ENCODE results near the gene SNPH.

The SNPH gene

DNA sequence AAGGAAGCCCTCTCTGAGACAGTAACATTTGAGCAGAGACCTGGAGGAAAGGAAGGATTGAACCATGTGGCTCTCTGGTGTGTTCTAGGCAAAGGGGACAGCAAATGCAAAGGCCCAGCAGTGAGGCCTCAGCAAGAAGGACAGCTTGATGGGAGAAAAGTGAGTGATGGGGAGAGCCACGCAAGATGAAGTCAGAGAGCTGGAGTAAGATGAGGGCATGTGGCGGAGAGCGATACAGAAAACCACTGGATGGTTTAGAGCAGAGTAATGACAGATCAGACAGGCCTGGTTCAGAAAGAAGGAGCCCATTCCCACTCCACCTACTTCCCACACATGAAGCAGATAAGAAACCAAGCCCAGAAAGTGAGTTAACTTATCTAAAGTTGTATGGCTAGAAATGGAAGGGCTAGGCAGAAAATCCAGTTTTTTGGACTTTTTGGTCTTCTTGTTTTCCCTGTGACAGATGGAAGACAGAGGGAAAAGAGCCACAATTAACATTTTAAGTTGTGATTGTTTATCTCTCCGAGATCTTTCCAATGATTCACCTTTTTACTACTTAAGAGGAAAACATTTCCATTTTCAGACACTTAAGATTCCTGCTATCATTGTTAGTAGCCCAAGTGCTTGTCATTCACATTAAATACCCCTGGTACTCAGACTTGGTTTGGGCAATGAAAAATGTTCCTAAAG, 723 bp upstream of the SNPH start:
- peaks cover 21% of the 10 kb centered on the region for H3K27me3 ChIP-seq (ENCODE audit: insufficient read depth, low read length)
- peak overlapping the region; percentile 58 for H3K4me3 ChIP-seq (ENCODE audit: low read length)
- no peaks in the 10 kb centered on the region for H3K9me3 ChIP-seq (ENCODE audit: insufficient read depth, low read depth, low read length)
- no peak overlapping the region for H3K27ac ChIP-seq (ENCODE audit: low read depth, low read length)
- 0 out of 2 replicates have a peak, but pooled peaks cover 7% of the 10 kb centered on the region for H3K4me1 ChIP-seq (ENCODE audit: insufficient read depth, low read length)
- no peaks in the 10 kb centered on the region for H3K36me3 ChIP-seq (ENCODE audit: insufficient read depth, low read length)
- 90% methylated on average over 4 of the region's 4 CpGs for WGBS
- H3K9ac ChIP-seq (ENCODE audit: low read depth, low read length) = no peak overlapping the region

DNA sequence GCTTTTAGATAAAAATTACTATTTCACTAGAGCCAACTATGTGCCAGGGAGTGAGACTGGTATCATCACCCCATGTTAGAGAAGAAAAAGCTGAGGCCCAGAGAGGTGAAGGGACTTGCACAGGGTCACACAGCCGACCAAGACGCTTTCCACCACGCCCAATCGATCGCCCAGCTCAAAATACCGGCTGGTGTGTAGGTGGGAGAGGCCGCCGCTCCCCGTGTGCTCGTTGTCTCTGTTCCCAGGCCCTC, 253 bp upstream of the SNPH start:
- H3K9me3 ChIP-seq (ENCODE audit: insufficient read depth, low read depth, low read length) = no peaks in the 10 kb centered on the region
- peaks cover 17% of the 10 kb centered on the region for H3K27me3 ChIP-seq (ENCODE audit: insufficient read depth, low read length)
- no peak overlapping the region for H3K27ac ChIP-seq (ENCODE audit: low read depth, low read length)
- WGBS = 1% methylated on average over 10 of the region's 10 CpGs
- 0 out of 2 replicates have a peak, but pooled peaks cover 7% of the 10 kb centered on the region for H3K4me1 ChIP-seq (ENCODE audit: insufficient read depth, low read length)
- peak overlapping the region; percentile 58 for H3K4me3 ChIP-seq (ENCODE audit: low read length)
- no peaks in the 10 kb centered on the region for H3K36me3 ChIP-seq (ENCODE audit: insufficient read depth, low read length)
- no peak overlapping the region for H3K9ac ChIP-seq (ENCODE audit: low read depth, low read length)

DNA sequence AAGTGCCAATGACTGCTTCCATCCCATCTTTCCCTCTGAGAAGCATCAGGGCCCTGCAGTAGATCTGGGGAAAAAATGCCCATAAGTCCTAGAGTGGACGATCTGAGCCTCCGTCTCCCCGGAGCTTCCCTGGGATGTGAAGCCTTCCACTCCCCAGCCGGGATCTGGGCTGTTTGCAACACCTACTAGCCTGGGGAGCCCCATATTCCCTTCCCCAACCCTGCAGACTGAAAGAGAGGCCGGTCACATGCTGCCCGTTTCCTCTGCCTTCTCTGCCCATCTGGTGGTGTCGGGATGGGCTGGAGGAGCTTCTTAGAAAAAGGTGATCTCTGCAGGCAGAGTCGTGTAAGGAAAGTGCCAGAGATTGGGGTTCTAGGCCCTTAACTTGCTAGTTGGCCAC, 1.1 kb downstream of the SNPH start:
- Histone ChIP-seq H3K4me1 (ENCODE audit: insufficient read depth, low read length) (0 out of 2 replicates have a peak, but pooled peaks cover 7% of the 10 kb centered on the region), H3K9ac (ENCODE audit: low read depth, low read length) (no peak overlapping the region), H3K27ac (ENCODE audit: low read depth, low read length) (no peak overlapping the region), H3K9me3 (ENCODE audit: insufficient read depth, low read depth, low read length) (no peaks in the 10 kb centered on the region), H3K4me3 (ENCODE audit: low read length) (peak overlapping the region; percentile 58), H3K36me3 (ENCODE audit: insufficient read depth, low read length) (no peaks in the 10 kb centered on the region), H3K27me3 (ENCODE audit: insufficient read depth, low read length) (peaks cover 15% of the 10 kb centered on the region)
- WGBS = 40% methylated on average over 8 of the region's 8 CpGs

DNA sequence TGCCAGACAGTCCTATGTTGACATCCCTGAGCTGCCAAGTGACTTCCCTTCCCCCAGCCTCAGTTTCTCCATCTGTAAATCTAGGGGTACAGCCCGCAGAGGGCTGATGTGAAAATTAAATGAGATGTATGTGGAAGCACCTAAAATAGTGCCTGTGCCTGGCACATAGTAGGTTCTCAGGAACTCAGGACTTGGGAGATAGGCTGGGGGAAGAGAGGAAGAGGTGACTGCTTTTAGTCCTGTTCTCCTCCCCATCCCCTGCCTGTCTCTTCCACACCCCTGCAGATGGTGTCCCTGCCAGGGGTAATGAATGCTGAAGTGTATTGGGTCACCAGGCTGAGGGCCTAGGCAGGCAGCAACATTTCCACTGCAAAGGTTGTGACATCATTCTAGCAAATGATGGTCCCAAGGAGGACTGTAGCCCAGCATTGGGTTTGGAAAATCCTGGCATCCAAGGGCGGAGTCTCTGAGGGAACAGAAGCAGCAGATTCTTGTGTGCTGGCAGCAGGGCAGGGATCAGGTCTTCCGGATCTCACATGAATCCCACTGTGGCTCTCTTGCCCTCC, 1.8 kb downstream of the SNPH start:
- Histone ChIP-seq H3K27ac (ENCODE audit: low read depth, low read length) (no peak overlapping the region), H3K9me3 (ENCODE audit: insufficient read depth, low read depth, low read length) (no peaks in the 10 kb centered on the region), H3K27me3 (ENCODE audit: insufficient read depth, low read length) (peaks cover 15% of the 10 kb centered on the region), H3K4me1 (ENCODE audit: insufficient read depth, low read length) (0 out of 2 replicates have a peak, but pooled peaks cover 7% of the 10 kb centered on the region), H3K4me3 (ENCODE audit: low read length) (no peak overlapping the region), H3K9ac (ENCODE audit: low read depth, low read length) (no peak overlapping the region), H3K36me3 (ENCODE audit: insufficient read depth, low read length) (no peaks in the 10 kb centered on the region)
- 89% methylated on average over 3 of the region's 3 CpGs for WGBS

DNA sequence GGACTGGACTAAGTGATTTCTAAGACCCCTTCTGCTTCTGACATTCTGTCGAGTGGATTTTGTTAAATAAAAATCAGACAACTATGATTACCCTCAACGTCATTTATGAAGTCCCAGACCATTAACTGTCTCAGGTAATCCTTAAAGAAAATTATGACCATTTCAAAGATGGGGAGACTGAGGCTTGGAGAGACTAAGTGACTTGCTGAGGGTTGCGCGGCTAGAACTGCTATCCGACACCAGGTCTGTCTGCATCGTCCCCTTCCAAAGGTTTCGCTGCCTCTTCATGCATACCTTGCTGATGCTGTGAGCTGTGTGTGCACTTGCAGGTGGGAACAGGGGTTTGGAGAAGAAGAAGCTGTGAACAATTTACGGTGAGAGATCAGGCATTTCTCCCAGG, 3.1 kb downstream of the SNPH start:
- Histone ChIP-seq H3K27me3 (ENCODE audit: insufficient read depth, low read length) (peaks cover 15% of the 10 kb centered on the region), H3K4me3 (ENCODE audit: low read length) (no peak overlapping the region), H3K4me1 (ENCODE audit: insufficient read depth, low read length) (0 out of 2 replicates have a peak, but pooled peaks cover 7% of the 10 kb centered on the region)

DNA sequence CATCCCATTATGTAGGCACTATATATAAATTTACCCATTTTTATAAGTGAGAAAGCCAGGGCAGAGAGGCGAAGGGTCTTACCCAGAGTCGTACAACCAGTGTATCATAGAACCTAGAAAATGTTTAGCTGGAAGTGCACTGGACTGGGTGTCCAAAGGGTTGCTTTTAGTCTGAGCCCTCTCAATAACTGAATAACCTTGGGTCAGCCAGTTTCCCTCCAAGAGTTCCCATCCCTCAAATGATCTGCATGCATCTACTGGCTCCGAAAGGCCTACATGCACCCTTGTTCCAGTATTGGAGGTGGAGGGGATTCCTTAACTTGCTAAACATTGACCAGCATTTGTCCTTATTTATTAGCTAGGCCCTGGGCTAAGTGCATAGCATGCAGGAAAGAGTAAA, 3.8 kb downstream of the SNPH start:
- H3K9ac ChIP-seq (ENCODE audit: low read depth, low read length) = no peak overlapping the region
- 92% methylated on average over 3 of the region's 3 CpGs for WGBS

More for the DNA sequence above, 3.1 kb downstream of the SNPH start:
- 96% methylated on average over 7 of the region's 8 CpGs for WGBS
- Histone ChIP-seq H3K9me3 (ENCODE audit: insufficient read depth, low read depth, low read length) (no peaks in the 10 kb centered on the region), H3K27ac (ENCODE audit: low read depth, low read length) (no peak overlapping the region), H3K9ac (ENCODE audit: low read depth, low read length) (no peak overlapping the region), H3K36me3 (ENCODE audit: insufficient read depth, low read length) (no peaks in the 10 kb centered on the region)

DNA sequence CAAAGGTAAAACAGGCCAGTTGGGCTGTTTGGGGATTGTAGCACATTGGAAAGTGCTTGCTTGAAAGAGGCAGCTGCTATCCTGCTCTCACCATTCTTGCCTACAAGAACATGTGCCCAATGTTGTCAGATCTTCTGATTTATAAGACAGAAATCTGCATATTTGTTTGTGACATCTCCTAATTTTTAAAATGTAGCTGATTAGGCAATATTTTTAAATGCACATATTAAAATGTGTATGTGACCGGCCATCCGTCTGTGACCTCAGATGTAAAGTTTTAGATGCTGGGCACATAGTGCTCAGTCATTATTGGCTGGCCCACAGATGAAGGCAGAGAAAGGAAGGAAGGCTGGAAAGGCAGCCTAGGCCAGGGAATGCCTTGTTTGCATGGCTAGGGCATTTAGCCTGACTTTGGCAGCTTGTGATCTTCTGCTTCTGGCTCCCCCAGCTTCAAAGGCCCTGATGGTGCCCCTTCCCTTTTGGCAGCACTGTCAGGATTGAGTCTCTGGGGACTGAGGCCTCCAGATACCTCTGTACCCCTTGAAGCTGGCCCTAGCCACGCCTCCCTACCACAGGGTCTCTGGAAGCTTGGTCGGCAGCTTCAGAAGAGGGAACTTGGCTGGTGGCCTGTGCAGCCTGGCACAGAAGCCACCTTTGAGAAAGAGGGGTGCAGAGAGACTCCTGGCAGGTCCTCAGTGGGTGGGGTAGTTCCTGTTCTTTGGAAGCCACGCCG, 6.4 kb downstream of the SNPH start:
- H3K36me3 ChIP-seq (ENCODE audit: insufficient read depth, low read length) = no peaks in the 10 kb centered on the region
- H3K27ac ChIP-seq (ENCODE audit: low read depth, low read length) = no peak overlapping the region
- no peaks in the 10 kb centered on the region for H3K9me3 ChIP-seq (ENCODE audit: insufficient read depth, low read depth, low read length)
- H3K4me3 ChIP-seq (ENCODE audit: low read length) = no peak overlapping the region
- no peak overlapping the region for H3K9ac ChIP-seq (ENCODE audit: low read depth, low read length)
- WGBS = 88% methylated on average over 6 of the region's 6 CpGs
- H3K27me3 ChIP-seq (ENCODE audit: insufficient read depth, low read length) = peaks cover 2% of the 10 kb centered on the region; the same call in 1 of the 2 replicates
- H3K4me1 ChIP-seq (ENCODE audit: insufficient read depth, low read length) = no peaks in the 10 kb centered on the region

More for the DNA sequence above, 3.8 kb downstream of the SNPH start:
- 0 out of 2 replicates have a peak, but pooled peaks cover 7% of the 10 kb centered on the region for H3K4me1 ChIP-seq (ENCODE audit: insufficient read depth, low read length)
- no peaks in the 10 kb centered on the region for H3K9me3 ChIP-seq (ENCODE audit: insufficient read depth, low read depth, low read length)
- H3K27me3 ChIP-seq (ENCODE audit: insufficient read depth, low read length) = peaks cover 15% of the 10 kb centered on the region
- H3K4me3 ChIP-seq (ENCODE audit: low read length) = no peak overlapping the region
- H3K36me3 ChIP-seq (ENCODE audit: insufficient read depth, low read length) = no peaks in the 10 kb centered on the region
- no peak overlapping the region for H3K27ac ChIP-seq (ENCODE audit: low read depth, low read length)

DNA sequence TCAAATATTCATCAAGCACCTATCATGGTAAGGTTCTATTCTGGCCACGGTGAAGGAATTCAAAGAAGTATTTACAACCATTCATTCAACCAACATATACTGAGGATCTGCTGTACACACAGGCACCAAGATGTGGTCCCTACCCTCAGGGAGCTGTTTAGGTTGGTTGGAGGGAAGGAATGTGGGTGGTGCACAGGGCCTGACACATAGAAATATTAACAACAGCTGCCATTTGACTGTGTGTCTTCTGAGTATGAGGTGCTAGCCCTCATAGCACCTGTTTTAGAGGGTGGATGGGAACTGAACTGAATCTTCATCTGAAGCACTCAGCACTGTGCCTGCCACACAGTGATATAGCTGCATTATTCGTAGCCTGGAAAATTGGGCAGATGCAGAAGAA, 7.3 kb downstream of the SNPH start:
- no peak overlapping the region for H3K27ac ChIP-seq (ENCODE audit: low read depth, low read length)
- no peaks in the 10 kb centered on the region for H3K27me3 ChIP-seq (ENCODE audit: insufficient read depth, low read length)
- no peak overlapping the region for H3K4me3 ChIP-seq (ENCODE audit: low read length)
- H3K36me3 ChIP-seq (ENCODE audit: insufficient read depth, low read length) = no peaks in the 10 kb centered on the region
- H3K9ac ChIP-seq (ENCODE audit: low read depth, low read length) = no peak overlapping the region
- no peaks in the 10 kb centered on the region for H3K9me3 ChIP-seq (ENCODE audit: insufficient read depth, low read depth, low read length)
- H3K4me1 ChIP-seq (ENCODE audit: insufficient read depth, low read length) = no peaks in the 10 kb centered on the region
- 90% methylated on average over 2 of the region's 2 CpGs for WGBS

DNA sequence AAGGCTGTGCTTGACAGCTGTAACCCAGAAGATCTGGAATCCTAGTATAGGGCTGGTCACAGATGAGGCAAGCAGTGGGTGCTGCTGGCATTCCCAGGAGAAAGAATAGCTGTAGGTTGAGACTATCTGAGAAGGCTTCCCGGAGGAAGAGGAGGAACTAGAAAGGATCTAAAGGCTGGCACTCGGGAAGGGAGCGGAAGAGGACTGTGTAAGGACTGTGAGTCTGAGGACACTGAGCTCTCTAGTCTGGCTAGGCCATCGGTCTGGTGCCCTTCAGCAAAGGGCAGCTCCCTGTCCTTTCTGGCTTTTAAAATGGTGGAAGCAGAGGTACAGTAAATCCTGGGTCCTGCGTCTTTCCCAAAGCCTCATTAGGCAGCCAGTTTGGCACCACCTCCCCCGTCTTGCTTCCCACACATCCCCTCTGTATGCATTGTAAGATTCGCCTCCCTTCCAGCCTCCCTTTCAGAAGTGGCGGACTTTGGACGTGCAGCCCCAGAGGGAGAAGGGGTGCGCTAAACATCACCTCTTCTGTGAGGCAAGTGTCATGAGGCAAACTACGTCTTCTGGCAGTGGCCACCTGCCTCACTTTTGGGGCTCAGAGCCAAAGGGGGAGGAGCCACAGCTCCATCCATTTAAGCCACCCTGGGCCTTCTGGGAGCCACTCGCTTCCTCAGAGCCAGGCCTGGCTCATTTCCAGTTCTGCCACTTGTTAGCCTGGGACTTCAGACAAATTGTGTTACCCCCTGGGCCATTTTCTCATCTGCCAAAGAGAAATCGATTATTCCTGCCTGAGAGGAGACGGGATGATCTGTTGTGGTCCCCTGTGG, 8.6 kb downstream of the SNPH start:
- Histone ChIP-seq H3K4me1 (ENCODE audit: insufficient read depth, low read length) (no peaks in the 10 kb centered on the region), H3K9ac (ENCODE audit: low read depth, low read length) (no peak overlapping the region)

DNA sequence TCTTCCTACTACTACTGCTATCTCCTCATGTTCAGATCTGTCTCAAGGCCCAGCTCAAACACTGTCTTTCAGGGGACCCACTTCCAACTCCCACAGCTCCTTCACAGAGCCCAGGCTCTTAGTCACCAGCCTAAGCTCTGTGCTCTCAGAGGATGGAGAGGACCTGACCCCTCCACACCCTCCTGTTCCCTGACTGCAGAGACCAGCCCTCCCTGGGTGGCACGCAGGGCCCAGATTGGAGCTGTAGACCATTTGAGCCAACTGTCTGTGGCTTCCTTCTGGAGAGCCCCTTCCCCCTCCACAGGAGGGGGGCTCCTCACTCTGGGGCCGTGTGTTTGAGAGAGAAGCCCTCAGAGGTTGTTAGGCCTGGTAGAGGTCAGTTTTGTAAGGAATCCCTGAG, 9.8 kb downstream of the SNPH start:
- WGBS = 78% methylated on average over 2 of the region's 2 CpGs
- H3K27me3 ChIP-seq (ENCODE audit: insufficient read depth, low read length) = no peaks in the 10 kb centered on the region

More for the DNA sequence above, 8.6 kb downstream of the SNPH start:
- H3K27me3 ChIP-seq (ENCODE audit: insufficient read depth, low read length) = no peaks in the 10 kb centered on the region
- 91% methylated on average over 14 of the region's 14 CpGs for WGBS
- H3K4me3 ChIP-seq (ENCODE audit: low read length) = no peak overlapping the region
- H3K9me3 ChIP-seq (ENCODE audit: insufficient read depth, low read depth, low read length) = no peaks in the 10 kb centered on the region
- no peaks in the 10 kb centered on the region for H3K36me3 ChIP-seq (ENCODE audit: insufficient read depth, low read length)
- H3K27ac ChIP-seq (ENCODE audit: low read depth, low read length) = no peak overlapping the region

More for the DNA sequence above, 9.8 kb downstream of the SNPH start:
- no peaks in the 10 kb centered on the region for H3K36me3 ChIP-seq (ENCODE audit: insufficient read depth, low read length)
- H3K4me1 ChIP-seq (ENCODE audit: insufficient read depth, low read length) = no peaks in the 10 kb centered on the region
- H3K9me3 ChIP-seq (ENCODE audit: insufficient read depth, low read depth, low read length) = no peaks in the 10 kb centered on the region
- H3K27ac ChIP-seq (ENCODE audit: low read depth, low read length) = no peak overlapping the region
- no peak overlapping the region for H3K4me3 ChIP-seq (ENCODE audit: low read length)
- no peak overlapping the region for H3K9ac ChIP-seq (ENCODE audit: low read depth, low read length)

Data from HUES64 (cell line).